Erythroblast (primary cell): ENCODE measurements around the gene PTK6.

ENCODE experiments used
- GATA1 ChIP-seq: IDR thresholded peaks from 2 replicates; pipeline ENCODE4 v1.6.1; 2011; ENCODE audit warnings: low read depth, mild to moderate bottlenecking, control low read depth, low read length, moderate library complexity
- POLR2A ChIP-seq: IDR thresholded peaks from 2 replicates; pipeline ENCODE4 v1.6.1; 2011; ENCODE audit warnings: mild to moderate bottlenecking, low read length

- no peak for TF ChIP-seq POLR2A
- no peak for TF ChIP-seq GATA1
Measured at GRCh38 chr20:63491635-63492230, 45.4 kb downstream of the PTK6 start.
